ENCODE measurements around the gene A1BG.

The A1BG gene

DNA sequence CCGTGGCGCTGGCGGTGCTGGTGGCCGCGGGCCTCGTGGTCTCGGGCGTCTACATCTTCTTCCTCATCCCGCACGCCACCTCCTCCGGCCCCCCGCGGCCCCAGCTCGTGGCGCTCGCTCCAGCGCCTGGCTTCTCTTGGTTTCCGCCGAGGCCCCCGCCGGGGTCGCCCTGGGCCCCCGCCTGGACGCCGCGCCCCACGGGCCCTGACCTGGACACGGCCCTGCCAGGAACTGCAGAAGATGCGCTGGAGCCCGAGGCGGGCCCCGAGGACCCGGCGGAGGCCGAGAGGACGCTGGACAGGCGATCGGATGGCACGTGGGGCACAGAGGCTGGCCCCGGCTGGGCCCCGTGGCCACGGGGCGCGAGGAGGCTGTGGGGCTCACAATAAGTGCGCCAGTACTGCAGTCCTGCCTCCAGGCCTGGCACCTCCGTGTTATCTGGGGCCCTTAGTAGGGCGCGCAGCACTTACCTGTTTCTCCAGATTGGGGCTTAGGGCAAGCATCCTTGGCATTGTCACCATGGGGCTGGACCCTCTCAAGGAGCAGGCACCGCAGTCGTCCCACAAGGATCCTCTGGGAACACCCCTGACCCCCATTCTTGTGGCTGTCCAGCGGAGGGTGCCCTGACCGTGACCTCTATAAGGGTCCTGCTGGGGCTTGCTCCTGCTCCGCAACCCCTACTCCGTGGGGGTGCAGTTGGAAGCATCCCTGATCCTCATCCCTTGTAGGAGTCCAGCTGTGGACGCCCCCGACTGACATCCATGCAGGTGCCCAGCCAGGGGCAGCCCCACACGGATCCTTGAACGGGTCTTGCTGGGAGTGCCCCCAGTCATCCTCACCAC lies 43.6 kb upstream of the A1BG start:
- no peaks in the 10 kb centered on the region for H3K9me3 ChIP-seq (ENCODE audit: control insufficient read depth in 1 of 2, low read length in 2 of 2)
- H3K27me3 ChIP-seq (ENCODE audit: control insufficient read depth in 1 of 2, insufficient read depth in 2 of 2, low read length in 2 of 2) = peaks cover 24 to 25% of the 10 kb centered on the region in 2 donors
- no peak overlapping the region for H3K9ac ChIP-seq (ENCODE audit: low read depth in 1 of 2, low read length in 2 of 2)
- H3K27ac ChIP-seq (ENCODE audit: low read depth, low read length) = no peak overlapping the region
- peaks cover 26 to 28% of the 10 kb centered on the region in 2 donors for H3K36me3 ChIP-seq (ENCODE audit: control insufficient read depth in 1 of 2, insufficient read depth in 2 of 2, low read length in 2 of 2)
- no peak overlapping the region for H3K4me3 ChIP-seq (ENCODE audit: low read depth in 1 of 2, low read length in 2 of 2)
- H3K4me1 ChIP-seq (ENCODE audit: control insufficient read depth in 1 of 2, insufficient read depth in 2 of 2, low read length in 2 of 2) = peaks cover 0 to 15% of the 10 kb centered on the region in 2 donors

DNA sequence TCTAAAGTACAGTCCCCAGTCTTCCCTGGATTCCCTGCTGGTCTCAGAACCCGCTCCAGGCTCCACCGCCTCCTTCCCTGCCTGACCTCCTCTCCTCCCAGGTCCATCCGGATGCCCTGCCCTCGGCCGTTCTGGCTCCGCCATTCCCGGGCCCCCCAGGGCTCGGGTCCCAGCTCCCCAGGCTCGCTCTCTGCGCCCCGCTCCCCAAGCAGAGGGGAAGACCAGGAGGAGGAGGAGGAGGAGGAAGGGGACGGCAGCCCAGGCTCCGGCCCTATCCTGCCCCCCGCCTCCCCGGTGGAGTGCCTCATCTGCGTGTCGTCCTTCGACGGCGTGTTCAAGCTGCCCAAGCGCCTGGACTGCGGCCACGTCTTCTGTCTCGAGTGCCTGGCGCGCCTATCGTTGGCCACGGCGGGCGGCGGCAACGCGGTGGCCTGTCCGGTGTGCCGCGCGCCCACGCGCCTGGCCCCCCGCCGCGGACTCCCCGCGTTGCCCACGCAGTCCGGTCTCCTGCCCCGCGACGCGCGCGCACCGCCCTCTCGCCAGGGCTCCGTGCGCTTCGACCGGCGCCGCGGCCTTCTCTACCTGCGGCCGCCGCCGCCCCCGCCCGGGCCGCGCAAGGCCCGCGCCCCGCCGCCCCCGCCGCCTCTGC lies 42.8 kb upstream of the A1BG start:
- no peaks in the 10 kb centered on the region for H3K9me3 ChIP-seq (ENCODE audit: control insufficient read depth in 1 of 2, low read length in 2 of 2)
- H3K27me3 ChIP-seq (ENCODE audit: control insufficient read depth in 1 of 2, insufficient read depth in 2 of 2, low read length in 2 of 2) = peaks cover 24 to 25% of the 10 kb centered on the region in 2 donors
- H3K27ac ChIP-seq (ENCODE audit: low read depth, low read length) = no peak overlapping the region
- no peak overlapping the region for H3K4me3 ChIP-seq (ENCODE audit: low read depth in 1 of 2, low read length in 2 of 2)
- H3K4me1 ChIP-seq (ENCODE audit: control insufficient read depth in 1 of 2, insufficient read depth in 2 of 2, low read length in 2 of 2) = peaks cover 0 to 13% of the 10 kb centered on the region in 2 donors
- peaks cover 26 to 32% of the 10 kb centered on the region in 2 donors for H3K36me3 ChIP-seq (ENCODE audit: control insufficient read depth in 1 of 2, insufficient read depth in 2 of 2, low read length in 2 of 2)
- H3K9ac ChIP-seq (ENCODE audit: low read depth in 1 of 2, low read length in 2 of 2) = no peak overlapping the region

DNA sequence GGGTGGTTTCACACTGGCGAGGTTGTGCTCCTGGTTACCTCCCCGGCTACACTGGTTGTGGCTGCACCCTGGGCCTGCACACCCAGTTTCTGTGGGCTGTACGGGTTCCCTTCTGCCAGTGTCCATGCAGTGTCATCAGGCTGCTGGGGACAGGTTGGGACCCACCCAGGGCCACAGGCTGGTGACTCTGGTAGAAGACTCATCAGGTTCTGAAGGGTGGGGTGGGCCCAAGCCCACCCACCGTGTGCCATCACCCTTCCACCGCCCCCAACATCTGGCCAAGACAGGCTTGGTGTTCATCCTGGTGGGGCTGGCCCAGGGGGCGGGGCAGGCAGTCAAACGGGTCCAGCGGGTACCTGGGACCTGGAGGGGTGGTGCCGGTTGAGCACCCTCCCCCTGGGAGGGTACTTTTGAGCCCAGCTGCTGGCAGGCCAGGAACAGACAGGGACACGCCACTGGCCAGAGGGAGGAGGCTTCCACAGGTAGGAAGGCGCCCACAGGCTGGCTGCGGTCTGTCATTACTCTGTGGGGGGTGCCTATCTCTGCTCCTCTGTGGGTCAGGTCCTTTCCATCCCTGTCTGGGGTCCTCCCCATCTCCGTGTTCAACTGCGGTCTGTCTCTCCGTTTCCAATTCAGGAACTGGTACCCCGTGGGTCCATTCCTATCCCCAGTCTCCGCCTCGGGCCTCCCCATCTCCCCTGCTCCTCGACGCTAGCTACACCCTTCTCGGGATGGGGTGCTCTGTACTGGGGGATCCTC lies 42.1 kb upstream of the A1BG start, which contains the start of gene RNF225:
Gene RNF225, plus strand, starts transcription at position 437 of the 759 bp plus-strand sequence. CDS start 434 bp downstream, outside the sequence.
- no peak within 1 kb of the TSS for H3K4me3 ChIP-seq (ENCODE audit: low read depth in 1 of 2, low read length in 2 of 2)
- peaks cover 24 to 25% of the 10 kb centered on the region in 2 donors for H3K27me3 ChIP-seq (ENCODE audit: control insufficient read depth in 1 of 2, insufficient read depth in 2 of 2, low read length in 2 of 2)
- H3K4me1 ChIP-seq (ENCODE audit: control insufficient read depth in 1 of 2, insufficient read depth in 2 of 2, low read length in 2 of 2) = peaks cover 0 to 7% of the 10 kb centered on the region in 2 donors
- H3K9ac ChIP-seq (ENCODE audit: low read depth in 1 of 2, low read length in 2 of 2) = no peak within 1 kb of the TSS
- no peaks in the 10 kb centered on the region for H3K9me3 ChIP-seq (ENCODE audit: control insufficient read depth in 1 of 2, low read length in 2 of 2)
- no peak within 1 kb of the TSS for H3K27ac ChIP-seq (ENCODE audit: low read depth, low read length)
- H3K36me3 ChIP-seq (ENCODE audit: control insufficient read depth in 1 of 2, insufficient read depth in 2 of 2, low read length in 2 of 2) = peaks cover 31 to 37% of the 10 kb centered on the region in 2 donors

DNA sequence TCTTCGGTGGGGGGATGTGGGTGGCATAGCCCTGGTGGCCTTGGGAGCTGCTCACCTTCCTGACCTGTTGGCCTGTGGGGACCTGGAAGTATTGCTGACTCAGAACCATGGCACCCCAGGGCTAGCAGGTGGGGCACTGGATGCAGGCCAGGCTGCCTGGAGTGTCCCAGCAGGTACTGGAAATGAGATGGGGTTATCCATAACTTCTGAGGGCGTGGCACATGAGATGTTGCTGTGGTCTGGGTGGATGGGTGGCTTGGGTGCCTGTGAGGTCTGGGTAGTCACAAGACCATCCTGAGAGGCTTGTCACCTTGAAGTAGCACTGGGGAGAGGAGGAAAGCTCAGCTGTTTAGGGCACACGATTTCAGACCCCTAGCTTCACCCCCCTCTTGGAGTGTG lies 41.5 kb upstream of the A1BG start:
- no peaks in the 10 kb centered on the region for H3K9me3 ChIP-seq (ENCODE audit: control insufficient read depth in 1 of 2, low read length in 2 of 2)
- no peak overlapping the region for H3K4me3 ChIP-seq (ENCODE audit: low read depth in 1 of 2, low read length in 2 of 2)
- H3K27ac ChIP-seq (ENCODE audit: low read depth, low read length) = no peak overlapping the region
- H3K36me3 ChIP-seq (ENCODE audit: control insufficient read depth in 1 of 2, insufficient read depth in 2 of 2, low read length in 2 of 2) = peaks cover 31 to 37% of the 10 kb centered on the region in 2 donors
- peaks cover 0 to 5% of the 10 kb centered on the region in 2 donors for H3K4me1 ChIP-seq (ENCODE audit: control insufficient read depth in 1 of 2, insufficient read depth in 2 of 2, low read length in 2 of 2)
- no peak overlapping the region for H3K9ac ChIP-seq (ENCODE audit: low read depth in 1 of 2, low read length in 2 of 2)
- peaks cover 24 to 25% of the 10 kb centered on the region in 2 donors for H3K27me3 ChIP-seq (ENCODE audit: control insufficient read depth in 1 of 2, insufficient read depth in 2 of 2, low read length in 2 of 2)

DNA sequence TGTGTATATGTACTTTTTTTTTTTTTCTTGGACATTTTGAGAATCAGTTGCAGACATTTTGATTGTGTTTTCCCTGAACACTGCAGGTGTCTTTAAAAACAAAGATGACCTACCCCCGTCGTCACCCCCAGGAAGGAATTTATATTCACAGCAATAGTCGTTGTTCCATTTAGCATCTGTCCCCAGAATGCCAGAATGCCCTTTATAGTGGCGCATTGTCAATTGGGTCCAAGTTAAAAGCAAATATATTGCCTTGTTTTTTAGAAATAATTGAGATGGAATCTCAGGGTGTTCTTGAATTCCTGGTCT lies 40.4 kb upstream of the A1BG start:
- H3K4me3 ChIP-seq (ENCODE audit: low read depth in 1 of 2, low read length in 2 of 2) = no peak overlapping the region
- H3K9ac ChIP-seq (ENCODE audit: low read depth in 1 of 2, low read length in 2 of 2) = no peak overlapping the region
- H3K27me3 ChIP-seq (ENCODE audit: control insufficient read depth in 1 of 2, insufficient read depth in 2 of 2, low read length in 2 of 2) = peaks cover 24 to 25% of the 10 kb centered on the region in 2 donors
- peaks cover 31 to 44% of the 10 kb centered on the region in 2 donors for H3K36me3 ChIP-seq (ENCODE audit: control insufficient read depth in 1 of 2, insufficient read depth in 2 of 2, low read length in 2 of 2)
- H3K9me3 ChIP-seq (ENCODE audit: control insufficient read depth in 1 of 2, low read length in 2 of 2) = no peaks in the 10 kb centered on the region
- H3K27ac ChIP-seq (ENCODE audit: low read depth, low read length) = no peak overlapping the region
- peaks cover 5 to 12% of the 10 kb centered on the region in 2 donors for H3K4me1 ChIP-seq (ENCODE audit: control insufficient read depth in 1 of 2, insufficient read depth in 2 of 2, low read length in 2 of 2)

DNA sequence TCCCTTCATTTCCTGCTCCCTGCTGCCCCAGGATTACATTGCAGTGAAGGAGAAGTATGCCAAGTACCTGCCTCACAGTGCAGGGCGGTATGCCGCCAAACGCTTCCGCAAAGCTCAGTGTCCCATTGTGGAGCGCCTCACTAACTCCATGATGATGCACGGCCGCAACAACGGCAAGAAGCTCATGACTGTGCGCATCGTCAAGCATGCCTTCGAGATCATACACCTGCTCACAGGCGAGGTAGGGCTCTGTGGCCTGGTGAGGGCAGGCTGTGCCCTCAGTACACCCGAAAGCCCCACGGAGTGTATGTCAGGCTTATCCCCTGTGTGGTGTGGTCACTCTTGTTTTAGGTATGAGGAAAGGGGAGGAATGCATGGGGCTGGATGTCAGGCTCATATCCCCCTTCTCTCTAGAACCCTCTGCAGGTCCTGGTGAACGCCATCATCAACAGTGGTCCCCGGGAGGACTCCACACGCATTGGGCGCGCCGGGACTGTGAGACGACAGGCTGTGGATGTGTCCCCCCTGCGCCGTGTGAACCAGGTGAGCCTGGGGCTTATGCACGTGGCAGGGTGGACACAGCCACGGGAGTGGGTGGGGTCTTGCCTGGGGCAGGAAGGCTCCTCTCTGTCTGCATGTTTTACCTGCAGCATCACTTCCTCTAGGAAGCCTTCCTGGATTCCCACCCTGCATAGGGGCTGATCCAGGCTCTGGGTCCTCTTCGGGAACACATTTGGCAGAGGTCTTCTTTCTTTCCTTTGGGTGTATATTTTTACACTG lies 39.8 kb upstream of the A1BG start:
- Histone ChIP-seq H3K27me3 (ENCODE audit: control insufficient read depth in 1 of 2, insufficient read depth in 2 of 2, low read length in 2 of 2) (peaks cover 22 to 23% of the 10 kb centered on the region in 2 donors), H3K36me3 (ENCODE audit: control insufficient read depth in 1 of 2, insufficient read depth in 2 of 2, low read length in 2 of 2) (peaks cover 31 to 49% of the 10 kb centered on the region in 2 donors)

DNA sequence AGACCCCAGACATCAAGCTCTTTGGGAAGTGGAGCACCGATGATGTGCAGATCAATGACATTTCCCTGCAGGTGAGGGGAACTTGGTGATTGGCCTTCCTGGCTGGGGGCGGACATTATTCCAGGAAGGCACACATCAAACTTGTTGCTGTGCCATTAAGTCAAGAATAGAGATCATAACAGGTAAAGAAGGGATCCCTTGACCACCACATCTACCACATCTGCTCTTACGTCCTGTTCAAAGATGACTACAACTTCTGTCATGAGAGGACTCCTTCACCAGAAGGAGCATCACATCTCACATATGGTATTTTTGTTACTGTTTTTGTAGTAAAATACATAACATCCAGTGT lies 34.9 kb upstream of the A1BG start:
- Histone ChIP-seq H3K27ac (ENCODE audit: low read depth, low read length) (no peak overlapping the region), H3K9me3 (ENCODE audit: control insufficient read depth in 1 of 2, low read length in 2 of 2) (no peaks in the 10 kb centered on the region), H3K4me1 (ENCODE audit: control insufficient read depth in 1 of 2, insufficient read depth in 2 of 2, low read length in 2 of 2) (peaks cover 23 to 33% of the 10 kb centered on the region in 2 donors), H3K27me3 (ENCODE audit: control insufficient read depth in 1 of 2, insufficient read depth in 2 of 2, low read length in 2 of 2) (no peaks in the 10 kb centered on the region), H3K36me3 (ENCODE audit: control insufficient read depth in 1 of 2, insufficient read depth in 2 of 2, low read length in 2 of 2) (peaks cover 11 to 29% of the 10 kb centered on the region in 2 donors), H3K4me3 (ENCODE audit: low read depth in 1 of 2, low read length in 2 of 2) (peak overlapping the region; percentile 90 to 96), H3K9ac (ENCODE audit: low read depth in 1 of 2, low read length in 2 of 2) (peak overlapping the region in 1 of 2 donors; percentile 71)

More for the DNA sequence above, 39.8 kb upstream of the A1BG start:
- H3K4me1 ChIP-seq (ENCODE audit: control insufficient read depth in 1 of 2, insufficient read depth in 2 of 2, low read length in 2 of 2) = peaks cover 9 to 17% of the 10 kb centered on the region in 2 donors
- H3K9me3 ChIP-seq (ENCODE audit: control insufficient read depth in 1 of 2, low read length in 2 of 2) = no peaks in the 10 kb centered on the region
- H3K4me3 ChIP-seq (ENCODE audit: low read depth in 1 of 2, low read length in 2 of 2) = no peak overlapping the region
- no peak overlapping the region for H3K27ac ChIP-seq (ENCODE audit: low read depth, low read length)
- no peak overlapping the region for H3K9ac ChIP-seq (ENCODE audit: low read depth in 1 of 2, low read length in 2 of 2)

DNA sequence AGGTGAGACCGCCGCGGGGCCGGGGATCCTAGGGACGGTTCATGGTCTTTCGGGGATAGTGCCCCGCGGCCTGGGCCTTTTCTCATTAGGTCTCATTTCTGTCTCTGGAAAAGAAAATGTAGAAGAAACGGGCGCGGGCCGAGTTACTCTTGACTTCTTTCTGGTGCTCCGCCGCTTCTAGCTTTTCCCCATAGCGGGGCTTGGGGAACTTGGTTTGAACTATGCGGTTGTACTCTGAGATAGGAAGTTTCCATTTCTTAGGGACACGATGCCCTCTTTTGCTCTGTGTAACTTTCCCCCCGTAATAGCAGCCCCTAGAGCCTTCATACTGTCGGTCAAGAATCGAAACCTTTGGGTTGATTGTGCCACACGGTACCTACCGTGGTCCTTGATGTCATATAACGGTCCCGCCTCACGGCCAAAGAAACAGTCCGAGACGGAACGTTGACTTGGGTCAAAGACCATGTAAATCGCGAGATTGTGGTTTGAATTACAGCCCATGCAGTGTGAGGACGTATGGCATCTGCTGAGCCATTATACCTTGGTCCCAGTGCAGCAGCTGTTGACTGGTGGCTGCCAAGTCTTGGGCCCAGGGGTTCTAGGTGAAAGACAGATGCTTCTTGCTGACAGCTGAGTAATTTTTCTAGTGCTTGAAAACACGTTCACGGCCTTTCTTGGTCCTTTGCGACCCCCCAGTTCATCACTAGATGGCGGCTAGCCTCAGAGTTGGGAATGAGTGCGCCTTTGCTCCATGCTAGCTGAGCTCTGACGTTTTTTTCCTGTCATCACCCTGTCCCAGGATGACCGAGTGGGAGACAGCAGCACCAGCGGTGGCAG lies 34.3 kb upstream of the A1BG start:
- H3K36me3 ChIP-seq (ENCODE audit: control insufficient read depth in 1 of 2, insufficient read depth in 2 of 2, low read length in 2 of 2) = peaks cover 5 to 23% of the 10 kb centered on the region in 2 donors
- H3K9ac ChIP-seq (ENCODE audit: low read depth in 1 of 2, low read length in 2 of 2) = peak overlapping the region; percentile 71 to 81
- no peaks in the 10 kb centered on the region for H3K9me3 ChIP-seq (ENCODE audit: control insufficient read depth in 1 of 2, low read length in 2 of 2)
- no peaks in the 10 kb centered on the region for H3K27me3 ChIP-seq (ENCODE audit: control insufficient read depth in 1 of 2, insufficient read depth in 2 of 2, low read length in 2 of 2)
- no peak overlapping the region for H3K27ac ChIP-seq (ENCODE audit: low read depth, low read length)
- H3K4me1 ChIP-seq (ENCODE audit: control insufficient read depth in 1 of 2, insufficient read depth in 2 of 2, low read length in 2 of 2) = peaks cover 23 to 33% of the 10 kb centered on the region in 2 donors
- H3K4me3 ChIP-seq (ENCODE audit: low read depth in 1 of 2, low read length in 2 of 2) = peak overlapping the region; percentile 90 to 96
